ENCODE measurements around the gene YY1. TPM values are rescaled to one million over a fixed set of nuclear protein-coding genes. Genes with fewer than 3 reads are reported as not detected.
"Not testable (repeated sequence)": the region's sequence is repeated elsewhere in the genome, so short reads cannot be mapped to it uniquely, and the experiment has no call there.

Gene YY1
- total and polyA plus RNA-seq, 8 donors: 23.0 to 68.1 (median 41.9) TPM

DNA sequence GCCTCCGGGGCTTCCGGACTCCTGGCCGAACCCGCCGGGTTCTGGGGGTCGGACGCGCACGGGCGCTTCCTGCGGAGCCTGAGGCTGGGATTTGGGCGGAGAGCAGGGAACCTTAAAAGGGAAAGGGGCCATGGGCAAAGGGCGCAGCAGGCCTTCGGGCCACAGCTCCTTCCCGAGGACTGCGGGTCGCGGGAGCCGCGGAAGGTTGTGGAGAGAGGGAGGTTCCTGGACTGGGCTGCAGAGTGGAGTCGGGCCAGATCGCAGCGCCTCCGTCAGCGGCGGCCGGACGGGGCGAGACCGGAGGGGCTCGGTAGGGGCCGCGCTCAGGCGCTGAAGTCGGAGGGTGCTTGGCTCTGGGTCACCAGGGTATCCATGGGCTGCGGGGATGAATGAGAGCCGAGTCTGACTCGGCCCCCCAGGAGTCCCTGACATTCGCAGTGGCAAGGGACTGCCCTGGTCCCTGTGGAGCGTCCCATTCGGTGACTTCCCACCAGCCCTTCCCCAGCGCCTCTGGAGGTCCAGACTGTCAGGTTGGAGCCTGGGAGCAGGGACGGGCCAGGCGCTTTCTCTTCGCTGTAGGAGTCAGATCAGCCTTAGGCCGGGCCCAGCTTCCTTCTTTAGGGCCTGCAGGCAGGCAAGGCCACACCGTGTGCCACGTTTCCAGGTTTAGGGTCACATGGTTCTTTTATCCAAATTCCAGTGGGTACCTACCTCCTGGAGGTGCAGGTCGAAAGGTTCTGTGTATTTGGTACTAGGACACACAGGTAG, 68.2 kb downstream of the YY1 start:
- intact Hi-C loops (cut with DNase I; ENCODE audit: low total_unique reads): no loop called here
- Histone ChIP-seq H3K4me1 (peaks cover 41 to 66% (median 61%) of the 10 kb centered on the region in 4 donors), H3K27ac (peak overlapping the region; percentile 86 to 91 (median 90)), H3K36me3 (no peaks in the 10 kb centered on the region), H3K4me3 (peak overlapping the region; percentile 75 to 89 (median 85)), H3K9me3 (no peaks in the 10 kb centered on the region), H3K27me3 (no peaks in the 10 kb centered on the region)
- 3 to 7% (median 6%) methylated on average over 32 to 49 of the region's 49 CpGs for WGBS, 5 donors
- DNase-seq: peak; percentile 46 to 70
- no peak for TF ChIP-seq EP300 (IDR thresholded peaks at IDR 0.05)
- TF ChIP-seq, protein P1, sequence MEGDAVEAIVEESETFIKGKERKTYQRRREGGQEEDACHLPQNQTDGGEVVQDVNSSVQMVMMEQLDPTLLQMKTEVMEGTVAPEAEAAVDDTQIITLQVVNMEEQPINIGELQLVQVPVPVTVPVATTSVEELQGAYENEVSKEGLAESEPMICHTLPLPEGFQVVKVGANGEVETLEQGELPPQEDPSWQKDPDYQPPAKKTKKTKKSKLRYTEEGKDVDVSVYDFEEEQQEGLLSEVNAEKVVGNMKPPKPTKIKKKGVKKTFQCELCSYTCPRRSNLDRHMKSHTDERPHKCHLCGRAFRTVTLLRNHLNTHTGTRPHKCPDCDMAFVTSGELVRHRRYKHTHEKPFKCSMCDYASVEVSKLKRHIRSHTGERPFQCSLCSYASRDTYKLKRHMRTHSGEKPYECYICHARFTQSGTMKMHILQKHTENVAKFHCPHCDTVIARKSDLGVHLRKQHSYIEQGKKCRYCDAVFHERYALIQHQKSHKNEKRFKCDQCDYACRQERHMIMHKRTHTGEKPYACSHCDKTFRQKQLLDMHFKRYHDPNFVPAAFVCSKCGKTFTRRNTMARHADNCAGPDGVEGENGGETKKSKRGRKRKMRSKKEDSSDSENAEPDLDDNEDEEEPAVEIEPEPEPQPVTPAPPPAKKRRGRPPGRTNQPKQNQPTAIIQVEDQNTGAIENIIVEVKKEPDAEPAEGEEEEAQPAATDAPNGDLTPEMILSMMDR (IDR thresholded peaks at IDR 0.05): no peak
- TF ChIP-seq POLR2AphosphoS5 (IDR thresholded peaks at IDR 0.05): no peak
- TF ChIP-seq POLR2A (IDR thresholded peaks at IDR 0.05): no peak

- H3K4me3 ChIP-seq: peak overlapping the region in 3 of 4 donors; percentile 75 to 89 (median 86)
- TF ChIP-seq POLR2A (IDR thresholded peaks at IDR 0.05) (no peak), EP300 (IDR thresholded peaks at IDR 0.05) (no peak), POLR2AphosphoS5 (IDR thresholded peaks at IDR 0.05) (no peak)
- TF ChIP-seq, protein P1 (IDR thresholded peaks at IDR 0.05): no peak
- no peaks in the 10 kb centered on the region for H3K9me3 ChIP-seq
- no peak for DNase-seq
- H3K4me1 ChIP-seq: peaks cover 34 to 62% (median 55%) of the 10 kb centered on the region in 4 donors
- intact Hi-C loops (cut with DNase I; ENCODE audit: low total_unique reads): no loop called here
- WGBS, 5 donors: 74 to 86% (median 80%) methylated on average over 5 of the region's 5 CpGs
- H3K27me3 ChIP-seq: no peaks in the 10 kb centered on the region
- H3K36me3 ChIP-seq: no peaks in the 10 kb centered on the region
- peak overlapping the region in 4 of 5 donors; percentile 86 to 91 (median 88) for H3K27ac ChIP-seq
Observed at GRCh38 chr14:100307766-100308426, 69.0 kb downstream of the YY1 start.

DNA sequence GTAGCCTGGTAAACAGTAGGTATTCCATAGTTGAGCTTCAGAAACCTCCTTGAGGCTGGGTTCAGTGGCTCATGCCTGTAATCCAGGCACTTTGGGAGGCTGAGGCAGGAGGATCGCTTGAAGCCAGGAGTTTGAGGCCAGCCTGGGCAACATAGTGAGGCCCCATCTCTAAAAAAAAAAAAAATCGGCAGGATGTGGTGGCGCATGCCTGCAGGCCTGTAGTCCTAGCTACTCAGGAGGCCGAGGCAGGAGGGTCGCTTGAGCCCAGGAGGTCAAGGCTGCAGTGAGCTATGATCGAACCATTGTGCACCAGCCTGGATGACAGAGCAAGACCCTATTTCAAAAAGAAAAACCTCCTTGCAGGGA, 69.5 kb downstream of the YY1 start:
- H3K4me1 ChIP-seq: peaks cover 29 to 60% (median 50%) of the 10 kb centered on the region in 4 donors
- H3K36me3 ChIP-seq; DNase-seq; H3K4me3 ChIP-seq; H3K27me3 ChIP-seq; H3K27ac ChIP-seq; H3K9me3 ChIP-seq; intact Hi-C loops (cut with DNase I; ENCODE audit: low total_unique reads): not testable (repeated sequence)
- 78 to 87% (median 83%) methylated on average over 6 of the region's 6 CpGs for WGBS, 5 donors

- H3K27ac ChIP-seq: no peak overlapping the region
Observed at GRCh38 chr14:100309028-100309737, 70.2 kb downstream of the YY1 start.

DNA sequence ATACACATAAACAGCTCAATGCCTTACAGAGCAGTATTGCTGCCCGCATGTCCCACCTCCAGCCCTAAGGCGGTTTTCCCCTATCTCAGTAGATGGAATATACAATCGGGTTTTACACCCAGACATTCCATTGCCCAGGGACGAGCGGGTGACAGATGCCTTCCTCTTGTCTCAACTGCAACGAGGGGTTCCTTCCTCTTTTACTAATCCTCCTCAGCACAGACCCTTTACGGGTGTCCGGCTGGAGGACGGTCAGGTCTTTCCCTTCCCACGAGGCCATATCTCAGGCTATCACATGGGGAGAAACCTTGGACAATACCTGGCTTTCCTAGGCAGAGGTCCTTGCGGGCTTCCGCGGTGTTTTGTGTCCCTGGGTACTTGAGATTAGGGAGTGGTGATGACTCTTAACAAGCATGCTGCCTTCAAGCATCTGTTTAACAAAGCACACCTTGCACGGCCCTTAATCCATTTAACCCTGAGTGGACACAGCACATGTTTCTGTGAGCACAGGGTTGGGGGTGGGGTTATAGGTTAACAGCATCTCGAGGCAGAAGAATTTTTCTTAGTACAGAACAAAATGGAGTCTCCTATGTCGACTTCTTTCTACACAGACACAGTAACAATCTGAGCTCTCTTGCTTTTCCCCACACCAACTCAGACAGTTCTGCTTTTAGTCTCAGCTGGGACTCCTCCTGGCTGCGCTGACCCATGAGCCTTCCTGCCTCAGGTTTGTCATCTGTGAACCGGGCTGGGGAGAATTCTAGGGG, 73.3 kb downstream of the YY1 start:
- H3K9me3 ChIP-seq; H3K4me3 ChIP-seq; H3K36me3 ChIP-seq; intact Hi-C loops (cut with DNase I; ENCODE audit: low total_unique reads); H3K27me3 ChIP-seq; DNase-seq; H3K27ac ChIP-seq: not testable (repeated sequence)
- WGBS, 5 donors: 15 to 23% (median 21%) methylated on average over 18 of the region's 18 CpGs
- peaks cover 8 to 35% (median 16%) of the 10 kb centered on the region in 4 donors for H3K4me1 ChIP-seq

More at GRCh38 chr14:100309028-100309737, 70.2 kb downstream of the YY1 start:
- intact Hi-C loops (cut with DNase I; ENCODE audit: low total_unique reads): no loop called here
- no peak overlapping the region for H3K4me3 ChIP-seq
- H3K36me3 ChIP-seq: no peaks in the 10 kb centered on the region
- peaks cover 22 to 56% (median 42%) of the 10 kb centered on the region in 4 donors for H3K4me1 ChIP-seq
- no peak for DNase-seq
- no peaks in the 10 kb centered on the region for H3K27me3 ChIP-seq
- H3K9me3 ChIP-seq: no peaks in the 10 kb centered on the region
- TF ChIP-seq EP300 (IDR thresholded peaks at IDR 0.05) (no peak), POLR2AphosphoS5 (IDR thresholded peaks at IDR 0.05) (no peak), POLR2A (IDR thresholded peaks at IDR 0.05) (no peak)
- TF ChIP-seq, protein P1 (IDR thresholded peaks at IDR 0.05): no peak
- WGBS, 5 donors: 64 to 74% (median 70%) methylated on average over 8 of the region's 8 CpGs
